ENCODE data around the gene ZNF830.

DNA sequence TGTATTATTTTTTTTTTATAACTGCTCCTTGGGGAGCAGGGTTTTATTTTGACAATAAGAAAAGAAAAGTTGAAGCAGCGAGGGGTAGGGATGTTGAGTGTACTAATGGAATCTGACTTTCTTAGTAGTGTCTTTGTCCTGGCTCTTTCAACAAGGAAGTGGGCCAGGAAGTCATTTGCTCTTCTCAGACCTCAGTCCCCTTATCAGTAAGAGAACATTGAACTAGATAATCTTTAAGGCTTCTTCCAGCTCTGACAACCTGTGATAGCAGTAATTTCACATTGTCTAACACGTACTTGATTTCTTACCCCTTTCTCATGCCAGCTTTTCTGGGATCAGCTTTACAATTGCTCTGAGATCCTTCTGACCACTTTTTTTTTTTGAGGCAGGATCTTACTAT is 27.3 kb downstream of the ZNF830 start:
- TF ChIP-seq, protein P1, sequence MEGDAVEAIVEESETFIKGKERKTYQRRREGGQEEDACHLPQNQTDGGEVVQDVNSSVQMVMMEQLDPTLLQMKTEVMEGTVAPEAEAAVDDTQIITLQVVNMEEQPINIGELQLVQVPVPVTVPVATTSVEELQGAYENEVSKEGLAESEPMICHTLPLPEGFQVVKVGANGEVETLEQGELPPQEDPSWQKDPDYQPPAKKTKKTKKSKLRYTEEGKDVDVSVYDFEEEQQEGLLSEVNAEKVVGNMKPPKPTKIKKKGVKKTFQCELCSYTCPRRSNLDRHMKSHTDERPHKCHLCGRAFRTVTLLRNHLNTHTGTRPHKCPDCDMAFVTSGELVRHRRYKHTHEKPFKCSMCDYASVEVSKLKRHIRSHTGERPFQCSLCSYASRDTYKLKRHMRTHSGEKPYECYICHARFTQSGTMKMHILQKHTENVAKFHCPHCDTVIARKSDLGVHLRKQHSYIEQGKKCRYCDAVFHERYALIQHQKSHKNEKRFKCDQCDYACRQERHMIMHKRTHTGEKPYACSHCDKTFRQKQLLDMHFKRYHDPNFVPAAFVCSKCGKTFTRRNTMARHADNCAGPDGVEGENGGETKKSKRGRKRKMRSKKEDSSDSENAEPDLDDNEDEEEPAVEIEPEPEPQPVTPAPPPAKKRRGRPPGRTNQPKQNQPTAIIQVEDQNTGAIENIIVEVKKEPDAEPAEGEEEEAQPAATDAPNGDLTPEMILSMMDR (conservative IDR thresholded peaks at IDR 0.05; ENCODE audit: low read length): no peak
- TF ChIP-seq EZH2phosphoT487 (IDR thresholded peaks at IDR 0.05; ENCODE audit: borderline replicate concordance, low read depth, low read length): no peak

Measured in OCI-LY7 (cell line).